Activated CD4-positive, alpha-beta memory T cell treated with anti-CD3 and anti-CD28 coated beads for 36 hours (primary cell): ENCODE measurements around the gene NDFIP2. TPM values are rescaled to one million over a fixed set of nuclear protein-coding genes. Genes with fewer than 3 reads are reported as not detected.

Experiments
- CTCF ChIA-PET: fragments of 350-600 bp; sonication (Branson Sonifier 250); formaldehyde crosslinking; loops from one replicate; lab custom pipeline; 2021; ENCODE audit warnings: antibody characterized with exemption, inconsistent platforms; lab: Charles Lee
- POLR2A ChIA-PET: fragments of 350-600 bp; sonication (Branson Sonifier 250); formaldehyde crosslinking; loops from one replicate; lab custom pipeline; 2021; ENCODE audit warnings: antibody characterized with exemption; lab: Charles Lee
- DNase-seq: peaks from one replicate; pipeline ENCODE4 v3.0.0-alpha.2; 2020
- H3K27ac Mint-ChIP-seq: one replicate; pipeline ENCODE4 v1.8.0; 2021; ENCODE audit warnings: mixed read lengths
- H3K27me3 Mint-ChIP-seq: one replicate; pipeline ENCODE4 v1.8.0; 2021; ENCODE audit warnings: mixed read lengths
- H3K36me3 Mint-ChIP-seq: one replicate; pipeline ENCODE4 v1.8.0; 2021; ENCODE audit warnings: mixed read lengths
- H3K4me1 Mint-ChIP-seq: one replicate; pipeline ENCODE4 v1.8.0; 2021; ENCODE audit warnings: low read depth, mixed read lengths
- H3K4me3 Mint-ChIP-seq: one replicate; pipeline ENCODE4 v1.8.0; 2021; ENCODE audit warnings: mild to moderate bottlenecking, mixed read lengths
- H3K9me3 Mint-ChIP-seq: one replicate; pipeline ENCODE4 v1.8.0; 2021; ENCODE audit warnings: mixed read lengths
- intact Hi-C: fragments of 100-400 bp; cut with micrococcal nuclease; formaldehyde crosslinking; loops from one replicate; pipeline ENCODE4 v1.15.1; 2023
- total RNA-seq, 2 experiments: library from RNA; stranded (reverse); gene quantifications; one replicate each; pipeline ENCODE4 v1.2.3, GENCODE V29; 2021

Gene NDFIP2
- total RNA-seq, 2 experiments from 2014 or later = 175 to 178 TPM

DNA sequence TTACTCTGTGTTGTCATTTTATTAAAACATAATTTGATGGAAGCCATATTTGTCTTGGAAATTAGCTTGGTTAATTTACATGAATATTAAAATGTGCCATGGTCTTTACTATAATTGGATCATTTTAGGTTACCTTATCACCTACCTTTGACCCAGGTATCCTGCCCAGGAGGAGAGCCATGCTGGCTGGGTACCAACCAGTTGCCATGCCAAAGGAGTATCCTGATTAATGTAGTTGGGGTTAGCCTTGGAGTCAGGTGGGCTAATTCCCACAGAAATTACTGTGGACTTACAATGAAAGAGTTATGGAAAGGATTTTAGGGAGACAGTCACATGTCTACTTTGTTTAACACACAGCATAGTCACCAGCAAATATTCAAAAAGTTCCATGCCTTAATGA is 32.0 kb downstream of the NDFIP2 start:
- intact Hi-C loops = no loop called here
- H3K9me3 Mint-ChIP-seq = no peaks in the 10 kb centered on the region
- no peak for DNase-seq
- H3K36me3 Mint-ChIP-seq = peaks cover 24% of the 10 kb centered on the region
- no peak overlapping the region for H3K27ac Mint-ChIP-seq
- no peak overlapping the region for H3K4me3 Mint-ChIP-seq
- H3K4me1 Mint-ChIP-seq = peaks cover 52% of the 10 kb centered on the region
- ChIA-PET CTCF (interaction anchor here (1.2 to 2.2 kb wide), 2 partner anchors 12 to 89 kb away, joined by 3 to 7 read pairs; no protein-coding TSS in a partner anchor), POLR2A (no interaction called here)
- H3K27me3 Mint-ChIP-seq = no peaks in the 10 kb centered on the region

GRCh38 chr13:79516595-79516994 is 35.6 kb downstream of the NDFIP2 start:
- Mint-ChIP-seq H3K27ac (no peak overlapping the region), H3K36me3 (peaks cover 19% of the 10 kb centered on the region), H3K27me3 (no peaks in the 10 kb centered on the region), H3K4me3 (no peak overlapping the region), H3K4me1 (peaks cover 44% of the 10 kb centered on the region), H3K9me3 (no peaks in the 10 kb centered on the region)
- ChIA-PET POLR2A (interaction anchor here (2.0 kb wide), 1 partner anchor 13 kb away, joined by 5 read pairs; no protein-coding TSS in a partner anchor), CTCF (interaction anchor here (1.2 to 1.3 kb wide), 2 partner anchors 25 to 92 kb away, joined by 3 to 10 read pairs; no protein-coding TSS in a partner anchor)
- intact Hi-C loops = no loop called here
- no peak for DNase-seq

GRCh38 chr13:79519255-79519654 is 38.3 kb downstream of the NDFIP2 start:
- intact Hi-C loops = no loop called here
- H3K4me1 Mint-ChIP-seq = peaks cover 39% of the 10 kb centered on the region
- peaks cover 21% of the 10 kb centered on the region for H3K36me3 Mint-ChIP-seq
- no peak overlapping the region for H3K4me3 Mint-ChIP-seq
- DNase-seq = no peak
- no peaks in the 10 kb centered on the region for H3K27me3 Mint-ChIP-seq
- ChIA-PET CTCF (interaction anchor here (1.1 kb wide), 1 partner anchor 95 kb away, joined by 6 read pairs; no protein-coding TSS in a partner anchor), POLR2A (no interaction called here)
- no peak overlapping the region for H3K27ac Mint-ChIP-seq
- H3K9me3 Mint-ChIP-seq = no peaks in the 10 kb centered on the region

- POLR2A ChIA-PET = interaction anchor here (1.1 to 1.2 kb wide), 2 partner anchors 21 to 41 kb away, joined by 3 to 4 read pairs; partner anchors contain the start of gene NDFIP2
- Mint-ChIP-seq H3K36me3 (peaks cover 14% of the 10 kb centered on the region), H3K27me3 (no peaks in the 10 kb centered on the region), H3K9me3 (no peaks in the 10 kb centered on the region), H3K27ac (peak overlapping the region; percentile 80), H3K4me3 (peak overlapping the region; percentile 4), H3K4me1 (peaks cover 22% of the 10 kb centered on the region)
- intact Hi-C loops = loop anchor here (1.0 to 5.0 kb wide), 6 partner anchors 18 to 865 kb away; partner anchors contain the start of genes NDFIP2, OBI1 and RBM26
- CTCF ChIA-PET = interaction anchor here (0.7 to 2.1 kb wide), 6 partner anchors 18 to 131 kb away, joined by 3 to 19 read pairs (median 4); no protein-coding TSS in a partner anchor
- DNase-seq = peak; percentile 55
Observed at GRCh38 chr13:79522583-79522982, 41.6 kb downstream of the NDFIP2 start.

DNA sequence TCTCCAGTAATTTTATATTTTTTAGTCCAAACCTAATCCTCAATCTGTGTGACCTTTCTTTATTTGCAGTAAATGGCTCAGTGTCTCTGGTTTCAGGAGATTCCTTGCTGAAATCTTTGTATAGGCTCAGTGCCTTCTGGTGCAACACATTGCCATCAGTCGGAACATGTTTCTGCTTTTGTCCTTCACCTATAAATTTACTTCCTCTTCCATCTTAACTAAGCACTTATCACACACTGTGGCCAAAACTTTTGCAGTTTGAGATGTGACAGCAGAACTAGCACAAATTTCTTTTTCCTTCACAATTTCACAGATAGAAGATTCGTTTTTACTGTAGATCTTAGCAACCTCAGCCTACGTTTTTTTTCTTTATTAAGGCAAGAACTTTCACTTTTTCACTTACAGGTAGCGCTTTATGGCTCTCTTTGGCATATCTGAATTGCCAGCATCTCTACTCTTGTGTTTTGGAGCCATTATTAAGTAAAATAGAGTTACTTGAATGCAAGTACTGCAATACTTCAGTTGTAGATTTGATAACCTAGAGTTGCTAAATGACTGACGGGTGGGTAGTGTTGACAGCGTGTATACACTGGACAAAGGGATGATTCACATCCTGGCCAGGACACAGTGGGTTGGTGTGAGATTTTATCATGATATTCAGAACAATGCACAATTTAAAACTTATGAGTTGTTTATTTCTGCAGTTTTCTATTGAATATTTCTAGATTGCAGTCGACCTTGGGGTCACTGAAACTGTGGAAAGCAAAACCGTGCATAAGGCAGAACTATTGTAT is 44.3 kb downstream of the NDFIP2 start:
- DNase-seq = no peak
- CTCF ChIA-PET = interaction anchor here (1.7 to 2.1 kb wide), 2 partner anchors 23 to 101 kb away, joined by 5 to 7 read pairs; no protein-coding TSS in a partner anchor
- Mint-ChIP-seq H3K4me1 (peaks cover 12% of the 10 kb centered on the region), H3K27me3 (no peaks in the 10 kb centered on the region), H3K4me3 (no peak overlapping the region), H3K36me3 (peaks cover 15% of the 10 kb centered on the region), H3K27ac (no peak overlapping the region), H3K9me3 (no peaks in the 10 kb centered on the region)
- intact Hi-C loops = no loop called here
- POLR2A ChIA-PET = no interaction called here

GRCh38 chr13:79527698-79528097 is 46.7 kb downstream of the NDFIP2 start:
- Mint-ChIP-seq H3K36me3 (peaks cover 19% of the 10 kb centered on the region), H3K4me3 (no peak overlapping the region), H3K27me3 (no peaks in the 10 kb centered on the region), H3K9me3 (no peaks in the 10 kb centered on the region), H3K27ac (no peak overlapping the region), H3K4me1 (peaks cover 26% of the 10 kb centered on the region)
- no peak for DNase-seq
- intact Hi-C loops = no loop called here
- CTCF ChIA-PET = interaction anchor here (0.8 to 5.8 kb wide), 6 partner anchors 13 to 103 kb away, joined by 3 to 45 read pairs (median 4); no protein-coding TSS in a partner anchor
- POLR2A ChIA-PET = no interaction called here

DNA sequence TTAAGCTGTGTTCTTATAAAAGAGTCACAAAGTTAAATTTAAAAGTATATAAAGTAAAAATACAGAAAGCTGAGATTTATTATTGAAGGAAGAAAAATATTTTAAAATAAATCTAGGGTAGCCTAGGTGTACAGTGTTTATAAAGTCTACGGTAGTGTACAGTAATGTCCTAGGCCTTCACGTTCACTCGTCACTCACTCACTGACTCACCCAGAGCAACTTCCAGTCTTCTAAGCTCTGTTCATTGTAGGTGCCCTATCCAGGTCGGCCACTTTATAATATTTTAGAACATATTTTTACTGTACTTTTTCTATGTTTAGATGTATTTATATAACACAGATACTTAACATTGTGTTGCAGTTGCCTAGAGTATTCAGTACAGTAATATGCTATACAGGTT is 47.4 kb downstream of the NDFIP2 start:
- intact Hi-C loops = no loop called here
- peaks cover 23% of the 10 kb centered on the region for H3K4me1 Mint-ChIP-seq

DNA sequence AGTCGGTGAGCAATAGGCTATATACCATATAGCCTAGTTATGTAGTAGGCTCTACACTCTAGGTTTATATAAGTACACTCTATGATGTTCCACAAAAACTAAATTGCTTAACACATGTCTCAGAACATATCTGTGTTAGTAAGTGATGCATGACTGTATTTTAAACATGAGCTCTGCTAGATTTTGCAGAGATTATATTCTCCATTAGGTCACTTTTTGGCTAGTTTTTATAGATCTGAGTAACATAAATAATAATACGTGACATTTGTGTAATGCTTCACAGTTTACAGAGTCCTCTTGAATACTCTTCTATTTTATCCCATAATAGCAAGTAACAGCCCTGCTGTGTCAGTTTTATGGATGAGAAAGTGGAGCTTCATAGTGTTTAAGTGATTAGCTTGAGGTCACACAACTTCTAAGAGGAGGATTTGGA is 47.8 kb downstream of the NDFIP2 start:
- ChIA-PET CTCF (interaction anchor here (0.8 to 5.8 kb wide), 5 partner anchors 11 to 105 kb away, joined by 3 to 45 read pairs (median 4); no protein-coding TSS in a partner anchor), POLR2A (interaction anchor here (0.7 kb wide), 1 partner anchor 189 kb away, joined by 3 read pairs; no protein-coding TSS in a partner anchor)
- intact Hi-C loops = no loop called here
- Mint-ChIP-seq H3K9me3 (no peaks in the 10 kb centered on the region), H3K27me3 (no peaks in the 10 kb centered on the region), H3K4me1 (peaks cover 23% of the 10 kb centered on the region), H3K4me3 (no peak overlapping the region), H3K36me3 (peaks cover 18% of the 10 kb centered on the region), H3K27ac (no peak overlapping the region)
- DNase-seq = no peak

More for the DNA sequence above, 47.4 kb downstream of the NDFIP2 start:
- ChIA-PET CTCF (interaction anchor here (0.8 to 5.8 kb wide), 6 partner anchors 12 to 104 kb away, joined by 3 to 45 read pairs (median 4); no protein-coding TSS in a partner anchor), POLR2A (interaction anchor here (0.7 kb wide), 1 partner anchor 189 kb away, joined by 3 read pairs; no protein-coding TSS in a partner anchor)
- no peak overlapping the region for H3K4me3 Mint-ChIP-seq
- H3K27ac Mint-ChIP-seq = no peak overlapping the region
- no peak for DNase-seq
- H3K36me3 Mint-ChIP-seq = peaks cover 16% of the 10 kb centered on the region
- no peaks in the 10 kb centered on the region for H3K27me3 Mint-ChIP-seq
- no peaks in the 10 kb centered on the region for H3K9me3 Mint-ChIP-seq

DNA sequence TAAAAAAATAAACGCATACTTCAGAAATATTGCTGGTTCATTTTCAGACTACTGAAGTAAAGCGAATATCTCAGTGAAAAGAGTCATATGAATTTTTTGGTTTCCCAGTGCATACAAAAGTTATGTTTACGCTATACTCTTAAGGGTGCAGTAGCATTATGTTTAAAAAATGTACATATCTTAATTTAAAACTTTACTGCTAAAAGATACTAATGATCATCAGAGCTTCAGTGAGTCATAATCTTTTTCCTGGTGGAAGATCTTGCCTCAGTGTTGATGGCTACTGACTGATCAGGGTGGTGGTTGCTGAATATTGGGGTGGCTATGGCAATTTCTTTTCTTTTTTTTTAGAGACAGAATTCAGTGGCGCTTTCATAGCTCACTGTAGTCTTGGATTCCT is 48.9 kb downstream of the NDFIP2 start:
- peaks cover 28% of the 10 kb centered on the region for H3K36me3 Mint-ChIP-seq
- H3K4me3 Mint-ChIP-seq = no peak overlapping the region
- ChIA-PET CTCF (interaction anchor here (2.1 to 5.8 kb wide), 2 partner anchors 11 to 106 kb away, joined by 13 to 45 read pairs; no protein-coding TSS in a partner anchor), POLR2A (interaction anchor here (1.1 kb wide), 1 partner anchor 14 kb away, joined by 5 read pairs; no protein-coding TSS in a partner anchor)
- H3K4me1 Mint-ChIP-seq = peaks cover 25% of the 10 kb centered on the region
- no peaks in the 10 kb centered on the region for H3K9me3 Mint-ChIP-seq
- intact Hi-C loops = no loop called here
- no peak overlapping the region for H3K27ac Mint-ChIP-seq
- DNase-seq = no peak
- no peaks in the 10 kb centered on the region for H3K27me3 Mint-ChIP-seq

DNA sequence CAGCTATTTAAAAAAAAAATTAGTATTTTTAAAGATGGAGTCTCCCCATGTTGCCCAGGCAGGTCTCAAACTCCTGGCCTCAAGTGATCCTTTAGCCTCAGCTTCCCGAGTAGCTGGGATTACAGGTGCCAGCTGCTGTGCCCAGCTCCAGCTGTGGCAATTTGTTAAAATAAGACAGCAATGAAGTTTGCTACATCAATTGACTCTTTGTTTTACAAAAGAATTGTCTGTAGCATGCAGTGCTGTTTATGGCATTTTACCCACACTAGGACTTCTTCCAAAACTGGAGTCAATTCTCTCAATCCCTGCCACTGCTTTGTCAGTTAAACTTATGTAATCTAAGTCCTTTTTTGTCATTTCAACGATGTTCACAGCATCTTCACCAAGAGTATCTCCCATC is 49.3 kb downstream of the NDFIP2 start:
- ChIA-PET POLR2A (interaction anchor here (1.1 kb wide), 1 partner anchor 14 kb away, joined by 5 read pairs; no protein-coding TSS in a partner anchor), CTCF (interaction anchor here (2.1 to 5.8 kb wide), 2 partner anchors 11 to 106 kb away, joined by 13 to 45 read pairs; no protein-coding TSS in a partner anchor)
- H3K27me3 Mint-ChIP-seq = no peaks in the 10 kb centered on the region
- DNase-seq = no peak
- intact Hi-C loops = no loop called here
- peaks cover 30% of the 10 kb centered on the region for H3K4me1 Mint-ChIP-seq
- H3K4me3 Mint-ChIP-seq = no peak overlapping the region
- no peak overlapping the region for H3K27ac Mint-ChIP-seq
- no peaks in the 10 kb centered on the region for H3K9me3 Mint-ChIP-seq
- H3K36me3 Mint-ChIP-seq = peaks cover 32% of the 10 kb centered on the region

- intact Hi-C loops = no loop called here
- H3K27me3 Mint-ChIP-seq = no peaks in the 10 kb centered on the region
- no peak overlapping the region for H3K27ac Mint-ChIP-seq
- H3K36me3 Mint-ChIP-seq = peaks cover 36% of the 10 kb centered on the region
- CTCF ChIA-PET = interaction anchor here (2.1 to 5.8 kb wide), 2 partner anchors 9 to 107 kb away, joined by 13 to 45 read pairs; no protein-coding TSS in a partner anchor
- DNase-seq = no peak
- peaks cover 33% of the 10 kb centered on the region for H3K4me1 Mint-ChIP-seq
- H3K9me3 Mint-ChIP-seq = no peaks in the 10 kb centered on the region
- H3K4me3 Mint-ChIP-seq = no peak overlapping the region
- POLR2A ChIA-PET = no interaction called here
Observed at GRCh38 chr13:79531542-79532254, 50.7 kb downstream of the NDFIP2 start.
